Measurements from ENCODE around the gene SRGAP1.
A peak's percentile ranks its signal among the peaks of the same experiment; 100 is the strongest.

DNA sequence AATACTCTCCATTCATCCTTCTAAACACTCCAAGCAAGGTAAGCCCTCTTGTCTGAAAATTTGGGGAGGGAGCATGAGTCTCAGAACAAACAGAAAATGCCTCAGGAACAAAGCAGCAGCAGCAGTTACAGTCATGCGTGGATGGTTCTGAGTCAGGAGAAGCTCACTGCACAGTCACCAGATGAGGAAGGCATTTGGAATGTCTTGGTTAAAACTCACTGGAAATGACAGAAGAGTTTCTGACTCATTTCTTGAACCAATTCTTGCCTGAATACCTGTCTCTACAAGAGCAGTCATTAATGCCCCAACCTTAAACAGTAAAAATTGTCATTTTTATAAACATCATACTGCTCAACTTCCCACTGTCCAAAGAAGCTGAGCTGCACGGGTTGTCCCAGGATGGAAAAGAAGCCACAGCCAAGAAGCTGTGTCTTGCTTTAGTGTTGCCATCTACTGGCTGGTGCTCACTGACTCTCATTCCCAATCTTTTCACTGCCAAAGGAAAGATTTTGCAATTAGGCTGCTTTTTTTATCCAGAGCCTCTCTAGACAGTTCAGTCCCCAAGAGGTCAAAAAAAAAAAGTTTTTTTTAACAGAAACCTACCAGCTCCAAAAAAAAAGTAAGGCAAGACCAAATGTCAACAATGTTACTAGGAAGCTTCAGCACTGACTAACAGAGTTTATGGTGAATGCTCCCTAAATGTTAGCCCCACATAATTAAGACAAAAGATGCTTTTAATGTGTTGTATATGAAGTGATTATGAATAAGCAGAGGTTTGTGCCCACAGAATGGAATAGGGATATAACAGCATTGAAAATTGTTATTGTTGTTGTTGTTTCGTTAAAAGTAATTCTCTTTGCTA lies 337.2 kb downstream of the SRGAP1 start:
- TF ChIP-seq, protein P1, sequence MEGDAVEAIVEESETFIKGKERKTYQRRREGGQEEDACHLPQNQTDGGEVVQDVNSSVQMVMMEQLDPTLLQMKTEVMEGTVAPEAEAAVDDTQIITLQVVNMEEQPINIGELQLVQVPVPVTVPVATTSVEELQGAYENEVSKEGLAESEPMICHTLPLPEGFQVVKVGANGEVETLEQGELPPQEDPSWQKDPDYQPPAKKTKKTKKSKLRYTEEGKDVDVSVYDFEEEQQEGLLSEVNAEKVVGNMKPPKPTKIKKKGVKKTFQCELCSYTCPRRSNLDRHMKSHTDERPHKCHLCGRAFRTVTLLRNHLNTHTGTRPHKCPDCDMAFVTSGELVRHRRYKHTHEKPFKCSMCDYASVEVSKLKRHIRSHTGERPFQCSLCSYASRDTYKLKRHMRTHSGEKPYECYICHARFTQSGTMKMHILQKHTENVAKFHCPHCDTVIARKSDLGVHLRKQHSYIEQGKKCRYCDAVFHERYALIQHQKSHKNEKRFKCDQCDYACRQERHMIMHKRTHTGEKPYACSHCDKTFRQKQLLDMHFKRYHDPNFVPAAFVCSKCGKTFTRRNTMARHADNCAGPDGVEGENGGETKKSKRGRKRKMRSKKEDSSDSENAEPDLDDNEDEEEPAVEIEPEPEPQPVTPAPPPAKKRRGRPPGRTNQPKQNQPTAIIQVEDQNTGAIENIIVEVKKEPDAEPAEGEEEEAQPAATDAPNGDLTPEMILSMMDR (IDR thresholded peaks at IDR 0.05) = peak; percentile 80
- TF ChIP-seq, protein P2, sequence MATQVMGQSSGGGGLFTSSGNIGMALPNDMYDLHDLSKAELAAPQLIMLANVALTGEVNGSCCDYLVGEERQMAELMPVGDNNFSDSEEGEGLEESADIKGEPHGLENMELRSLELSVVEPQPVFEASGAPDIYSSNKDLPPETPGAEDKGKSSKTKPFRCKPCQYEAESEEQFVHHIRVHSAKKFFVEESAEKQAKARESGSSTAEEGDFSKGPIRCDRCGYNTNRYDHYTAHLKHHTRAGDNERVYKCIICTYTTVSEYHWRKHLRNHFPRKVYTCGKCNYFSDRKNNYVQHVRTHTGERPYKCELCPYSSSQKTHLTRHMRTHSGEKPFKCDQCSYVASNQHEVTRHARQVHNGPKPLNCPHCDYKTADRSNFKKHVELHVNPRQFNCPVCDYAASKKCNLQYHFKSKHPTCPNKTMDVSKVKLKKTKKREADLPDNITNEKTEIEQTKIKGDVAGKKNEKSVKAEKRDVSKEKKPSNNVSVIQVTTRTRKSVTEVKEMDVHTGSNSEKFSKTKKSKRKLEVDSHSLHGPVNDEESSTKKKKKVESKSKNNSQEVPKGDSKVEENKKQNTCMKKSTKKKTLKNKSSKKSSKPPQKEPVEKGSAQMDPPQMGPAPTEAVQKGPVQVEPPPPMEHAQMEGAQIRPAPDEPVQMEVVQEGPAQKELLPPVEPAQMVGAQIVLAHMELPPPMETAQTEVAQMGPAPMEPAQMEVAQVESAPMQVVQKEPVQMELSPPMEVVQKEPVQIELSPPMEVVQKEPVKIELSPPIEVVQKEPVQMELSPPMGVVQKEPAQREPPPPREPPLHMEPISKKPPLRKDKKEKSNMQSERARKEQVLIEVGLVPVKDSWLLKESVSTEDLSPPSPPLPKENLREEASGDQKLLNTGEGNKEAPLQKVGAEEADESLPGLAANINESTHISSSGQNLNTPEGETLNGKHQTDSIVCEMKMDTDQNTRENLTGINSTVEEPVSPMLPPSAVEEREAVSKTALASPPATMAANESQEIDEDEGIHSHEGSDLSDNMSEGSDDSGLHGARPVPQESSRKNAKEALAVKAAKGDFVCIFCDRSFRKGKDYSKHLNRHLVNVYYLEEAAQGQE (IDR thresholded peaks at IDR 0.05; ENCODE audit: insufficient read depth in 1 of 2, low read depth in 2 of 2, low read length in 1 of 2) = no peak
- TF ChIP-seq POLR2AphosphoS5 (IDR thresholded peaks at IDR 0.05; ENCODE audit: low read depth, low read length) (peak; percentile 34; the same call in 1 of the 2 replicates), SIN3A (IDR thresholded peaks at IDR 0.05; ENCODE audit: borderline replicate concordance, insufficient read depth, low read depth, low read length) (no peak), TCF7L2 (IDR thresholded peaks at IDR 0.05; ENCODE audit: low read depth, low read length) (no peak)
